ENCODE measurements around the gene RGS7. TPM values are rescaled to one million over a fixed set of nuclear protein-coding genes. Genes with fewer than 3 reads are reported as not detected.

RGS7 gene
- total RNA-seq, 2 donors from 2014 or later: 0.10 to 0.24 TPM

GRCh38 chr1:240927821-240928220 is 429.2 kb downstream of the RGS7 start:
- DNase-seq: peak; percentile 40
- H3K9ac ChIP-seq (ENCODE audit: low read depth in 2 of 2, low read length in 2 of 2): no peak overlapping the region
- TF ChIP-seq CTCF (IDR thresholded peaks at IDR 0.05): no peak
- no peaks in the 10 kb centered on the region for H3K9me3 ChIP-seq
- peak overlapping the region; percentile 56 for H3K27ac ChIP-seq
- H3K27me3 ChIP-seq: no peaks in the 10 kb centered on the region
- no peaks in the 10 kb centered on the region for H3K36me3 ChIP-seq
- no peak overlapping the region for H3K4me3 ChIP-seq
- H3K4me1 ChIP-seq: no peaks in the 10 kb centered on the region
- intact Hi-C loops (cut with DNase I): no loop called here

- Histone ChIP-seq H3K27me3 (no peaks in the 10 kb centered on the region), H3K9ac (ENCODE audit: low read depth in 2 of 2, low read length in 2 of 2) (no peak overlapping the region), H3K9me3 (no peaks in the 10 kb centered on the region), H3K4me1 (no peaks in the 10 kb centered on the region), H3K4me3 (no peak overlapping the region), H3K36me3 (no peaks in the 10 kb centered on the region), H3K27ac (no peak overlapping the region)
- intact Hi-C loops (cut with DNase I): no loop called here
- TF ChIP-seq CTCF (IDR thresholded peaks at IDR 0.05): no peak
- DNase-seq: no peak
Observed at GRCh38 chr1:240925273-240925672, 431.7 kb downstream of the RGS7 start.

- DNase-seq: no peak
- intact Hi-C loops (cut with DNase I): no loop called here
- H3K9ac ChIP-seq (ENCODE audit: low read depth in 2 of 2, low read length in 2 of 2): no peak overlapping the region
- no peaks in the 10 kb centered on the region for H3K36me3 ChIP-seq
- no peaks in the 10 kb centered on the region for H3K27me3 ChIP-seq
- no peak for TF ChIP-seq CTCF (IDR thresholded peaks at IDR 0.05)
- H3K9me3 ChIP-seq: no peaks in the 10 kb centered on the region
- no peak overlapping the region for H3K4me3 ChIP-seq
- no peaks in the 10 kb centered on the region for H3K4me1 ChIP-seq
- H3K27ac ChIP-seq: no peak overlapping the region
Observed at GRCh38 chr1:240917976-240918375, 439.0 kb downstream of the RGS7 start.

GRCh38 chr1:240914506-240914905 is 442.5 kb downstream of the RGS7 start:
- Histone ChIP-seq H3K4me1 (no peaks in the 10 kb centered on the region), H3K9ac (ENCODE audit: low read depth in 2 of 2, low read length in 2 of 2) (no peak overlapping the region), H3K9me3 (no peaks in the 10 kb centered on the region), H3K36me3 (no peaks in the 10 kb centered on the region), H3K27ac (no peak overlapping the region), H3K4me3 (no peak overlapping the region), H3K27me3 (no peaks in the 10 kb centered on the region)
- no peak for DNase-seq
- intact Hi-C loops (cut with DNase I): no loop called here
- no peak for TF ChIP-seq CTCF (IDR thresholded peaks at IDR 0.05)

GRCh38 chr1:240912821-240913220 is 444.2 kb downstream of the RGS7 start:
- Histone ChIP-seq H3K27me3 (no peaks in the 10 kb centered on the region), H3K36me3 (no peaks in the 10 kb centered on the region), H3K9me3 (no peaks in the 10 kb centered on the region), H3K9ac (ENCODE audit: low read depth in 2 of 2, low read length in 2 of 2) (no peak overlapping the region), H3K27ac (no peak overlapping the region), H3K4me3 (no peak overlapping the region), H3K4me1 (no peaks in the 10 kb centered on the region)
- intact Hi-C loops (cut with DNase I): no loop called here
- DNase-seq: no peak
- TF ChIP-seq CTCF (IDR thresholded peaks at IDR 0.05): no peak
